ENCODE results near the gene PSPN.
"Not testable (repeated sequence)": the region's sequence is repeated elsewhere in the genome, so short reads cannot be mapped to it uniquely, and the experiment has no call there.

PSPN gene

GRCh38 chr19:6373096-6373812 is 2.5 kb downstream of the PSPN start:
- DNase-seq (ENCODE audit: low spot score) = peak; percentile 99

GRCh38 chr19:6372594-6373095 is 3.1 kb downstream of the PSPN start, which contains the start of gene ALKBH7:
ALKBH7 (plus strand) TSS chr19:6372794; CDS start chr19:6372821, 27 bp downstream.
- peak; percentile 100 for DNase-seq (ENCODE audit: low spot score)

GRCh38 chr19:6364353-6364752 is 11.4 kb downstream of the PSPN start:
- DNase-seq (ENCODE audit: low spot score) = no peak

DNA sequence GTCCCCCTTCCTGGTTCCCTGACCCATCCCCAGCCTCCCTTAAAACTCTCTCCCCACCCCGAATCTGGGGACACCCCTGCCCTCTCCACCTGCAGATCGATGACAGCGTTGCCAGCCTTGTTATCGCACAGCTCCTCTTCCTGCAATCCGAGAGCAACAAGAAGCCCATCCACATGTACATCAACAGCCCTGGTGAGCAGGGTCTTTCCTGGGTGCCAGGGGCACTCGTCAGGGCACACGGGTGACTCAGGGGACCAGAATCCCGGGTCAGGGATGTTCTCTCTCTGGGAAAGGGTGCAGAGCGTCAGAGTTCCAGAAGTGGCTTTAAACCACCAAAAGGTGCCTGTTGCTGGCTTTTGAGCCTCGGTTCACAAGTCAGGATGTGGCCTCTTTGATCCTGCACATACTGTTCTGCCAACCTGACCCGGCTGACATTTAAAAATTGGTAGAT is 13.4 kb downstream of the PSPN start:
- DNase-seq (ENCODE audit: low spot score) = no peak

- no peak for DNase-seq (ENCODE audit: low spot score)
Measured at GRCh38 chr19:6362027-6362350, 13.7 kb downstream of the PSPN start.

- not testable (repeated sequence) for DNase-seq (ENCODE audit: low spot score)
Measured at GRCh38 chr19:6360857-6361216, 14.9 kb downstream of the PSPN start.

- DNase-seq (ENCODE audit: low spot score) = not testable (repeated sequence)
Measured at GRCh38 chr19:6360445-6360844, 15.3 kb downstream of the PSPN start.

- DNase-seq (ENCODE audit: low spot score) = no peak
Measured at GRCh38 chr19:6359568-6360341, 16.0 kb downstream of the PSPN start.

DNA sequence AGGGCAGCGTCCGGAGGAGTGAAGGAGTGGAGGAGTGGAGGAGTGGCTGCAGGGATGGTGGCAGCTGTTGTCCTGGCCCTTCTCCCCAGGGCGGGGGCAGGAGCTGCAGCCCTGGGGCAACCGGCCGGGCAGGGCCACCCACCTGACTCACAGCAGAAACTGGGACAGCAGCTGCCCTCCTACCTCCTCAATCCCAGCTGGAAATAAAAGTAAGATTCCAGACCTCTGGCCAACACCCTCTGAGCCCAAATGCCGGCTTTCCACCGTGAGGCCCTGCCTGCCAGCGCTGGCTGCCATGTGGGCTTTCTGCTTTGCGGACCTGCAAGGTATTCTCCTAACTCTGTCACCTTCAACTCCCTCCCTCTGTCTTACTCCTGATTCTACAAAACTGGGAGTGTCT is 17.7 kb downstream of the PSPN start:
- no peak for DNase-seq (ENCODE audit: low spot score)

DNA sequence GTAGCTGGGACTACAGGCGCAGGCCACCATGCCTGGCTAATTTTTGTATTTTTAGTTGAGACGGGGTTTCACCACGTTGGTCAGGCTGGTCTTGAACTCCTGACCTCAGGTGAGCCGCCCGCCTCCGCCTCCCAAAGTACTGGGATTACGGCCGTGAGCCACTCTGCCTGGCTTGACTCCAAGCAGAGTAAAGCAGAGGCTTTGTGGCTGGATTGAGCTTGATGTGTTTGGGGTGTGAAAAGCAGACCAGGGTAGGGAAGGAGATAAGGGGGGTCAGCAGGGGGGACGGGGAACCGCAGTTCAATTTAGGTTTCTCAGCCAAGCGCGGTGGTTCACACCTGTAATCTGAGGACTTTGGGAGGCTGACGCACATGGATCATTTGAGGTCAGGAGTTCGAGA is 18.6 kb downstream of the PSPN start:
- DNase-seq (ENCODE audit: low spot score) = no peak

DNA sequence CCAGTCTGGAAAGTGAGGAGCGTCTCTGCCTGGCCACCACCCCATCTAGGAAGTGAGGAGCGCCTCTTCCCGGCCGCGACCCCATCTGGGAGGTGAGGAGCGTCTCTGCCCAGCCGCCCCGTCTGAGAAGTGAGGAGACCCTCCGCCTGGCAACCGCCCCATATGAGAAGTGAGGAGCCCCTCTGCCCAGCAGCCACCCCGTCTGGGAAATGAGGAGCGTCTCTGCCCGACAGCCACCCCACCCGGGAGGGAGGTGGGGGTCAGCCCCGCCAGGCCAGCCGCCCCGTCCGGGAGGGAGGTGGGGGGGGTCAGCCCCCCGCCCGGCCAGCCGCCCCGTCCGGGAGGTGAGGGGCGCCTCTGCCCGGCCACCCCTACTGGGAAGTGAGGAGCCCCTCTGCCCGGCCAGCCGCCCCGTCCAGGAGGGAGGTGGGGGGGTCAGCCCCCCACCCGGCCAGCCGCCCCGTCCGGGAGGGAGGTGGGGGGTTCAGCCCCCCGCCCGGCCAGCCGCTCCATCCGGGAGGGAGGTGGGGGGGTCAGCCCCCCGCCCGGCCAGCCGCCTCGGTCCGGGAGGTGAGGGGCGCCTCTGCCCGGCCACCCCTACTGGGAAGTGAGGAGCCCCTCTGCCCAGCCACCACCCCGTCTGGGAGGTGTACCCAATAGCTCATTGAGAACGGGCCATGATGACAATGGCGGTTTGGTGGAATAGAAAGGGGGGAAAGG is 20.3 kb downstream of the PSPN start:
- DNase-seq (ENCODE audit: low spot score) = not testable (repeated sequence)

GRCh38 chr19:6354098-6354674 is 21.5 kb downstream of the PSPN start:
- no peak for DNase-seq (ENCODE audit: low spot score)

DNA sequence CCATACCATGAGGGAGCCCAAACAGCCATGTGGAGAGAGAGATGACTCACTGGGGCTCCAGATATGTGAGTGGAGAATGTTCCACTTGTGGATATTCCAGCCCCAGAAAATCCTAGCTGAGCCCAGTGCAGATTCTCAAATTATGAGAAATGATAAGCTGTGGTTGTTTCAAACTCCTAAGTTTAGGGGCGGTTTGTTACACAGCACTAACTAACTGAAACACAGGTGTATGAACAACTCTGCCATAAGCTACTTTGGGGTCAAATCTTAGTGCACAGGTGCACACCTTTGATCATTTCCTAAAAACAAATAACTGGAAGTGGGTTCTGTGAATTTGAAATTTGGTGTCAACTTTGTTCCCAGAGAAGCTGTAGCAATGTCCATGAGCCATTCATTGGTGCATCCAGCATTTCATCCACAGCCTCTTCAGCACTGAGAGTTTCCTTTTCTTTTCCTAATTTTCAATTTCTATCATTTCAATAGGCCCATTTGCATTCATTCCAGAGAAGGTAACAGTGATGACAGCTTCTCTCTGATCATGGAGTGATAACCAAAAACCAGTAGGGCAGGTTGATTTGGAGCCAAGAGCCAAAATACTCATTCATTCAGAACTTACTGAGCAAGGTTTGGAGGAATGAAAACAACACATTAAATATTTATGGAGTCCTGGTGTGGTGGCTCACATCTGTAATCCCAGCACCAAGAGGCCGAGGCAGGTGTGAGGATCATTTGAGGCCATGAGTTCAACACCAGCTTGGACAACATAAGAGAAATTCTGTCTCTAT is 23.2 kb downstream of the PSPN start:
- DNase-seq (ENCODE audit: low spot score) = no peak

DNA sequence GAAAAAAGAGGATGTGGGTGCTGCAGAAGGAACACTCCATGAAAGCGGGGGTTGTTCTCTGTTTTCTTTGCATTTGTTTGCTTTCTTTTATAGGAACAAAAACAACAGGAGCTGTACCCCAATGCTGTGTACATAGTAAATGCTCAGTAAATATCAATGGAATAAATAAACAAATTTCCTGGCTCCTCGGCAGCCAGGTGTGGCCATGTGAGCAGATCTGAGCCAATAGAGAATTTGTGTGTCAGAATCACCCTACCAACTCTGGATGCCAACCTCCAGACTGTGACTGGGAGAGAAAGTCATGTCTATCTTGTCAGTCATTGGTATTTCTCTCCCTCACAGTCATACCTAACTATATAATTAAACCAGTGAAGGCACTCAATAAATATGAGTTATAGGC is 25.0 kb downstream of the PSPN start:
- no peak for DNase-seq (ENCODE audit: low spot score)

- not testable (repeated sequence) for DNase-seq (ENCODE audit: low spot score)
Measured at GRCh38 chr19:6349271-6349670, 26.5 kb downstream of the PSPN start.

DNA sequence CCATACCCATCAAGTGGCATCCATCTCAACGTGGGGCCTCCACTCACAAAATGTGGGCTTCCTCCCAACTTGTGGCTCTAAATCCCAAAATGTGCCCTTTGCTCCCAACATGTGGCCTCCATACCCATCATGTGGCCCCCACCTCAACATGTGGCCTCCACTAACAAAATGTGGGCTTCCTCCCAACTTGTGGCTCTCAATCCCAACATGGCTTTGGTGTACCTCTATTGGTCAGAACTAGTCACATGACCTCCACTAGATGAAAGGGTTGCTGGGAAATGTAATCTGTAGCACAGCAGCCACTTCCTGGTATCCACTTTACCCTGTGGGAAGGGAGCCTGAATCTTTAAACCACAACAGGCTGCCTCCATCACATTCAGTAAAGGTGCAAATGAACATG is 32.3 kb downstream of the PSPN start:
- no peak for DNase-seq (ENCODE audit: low spot score)

DNA sequence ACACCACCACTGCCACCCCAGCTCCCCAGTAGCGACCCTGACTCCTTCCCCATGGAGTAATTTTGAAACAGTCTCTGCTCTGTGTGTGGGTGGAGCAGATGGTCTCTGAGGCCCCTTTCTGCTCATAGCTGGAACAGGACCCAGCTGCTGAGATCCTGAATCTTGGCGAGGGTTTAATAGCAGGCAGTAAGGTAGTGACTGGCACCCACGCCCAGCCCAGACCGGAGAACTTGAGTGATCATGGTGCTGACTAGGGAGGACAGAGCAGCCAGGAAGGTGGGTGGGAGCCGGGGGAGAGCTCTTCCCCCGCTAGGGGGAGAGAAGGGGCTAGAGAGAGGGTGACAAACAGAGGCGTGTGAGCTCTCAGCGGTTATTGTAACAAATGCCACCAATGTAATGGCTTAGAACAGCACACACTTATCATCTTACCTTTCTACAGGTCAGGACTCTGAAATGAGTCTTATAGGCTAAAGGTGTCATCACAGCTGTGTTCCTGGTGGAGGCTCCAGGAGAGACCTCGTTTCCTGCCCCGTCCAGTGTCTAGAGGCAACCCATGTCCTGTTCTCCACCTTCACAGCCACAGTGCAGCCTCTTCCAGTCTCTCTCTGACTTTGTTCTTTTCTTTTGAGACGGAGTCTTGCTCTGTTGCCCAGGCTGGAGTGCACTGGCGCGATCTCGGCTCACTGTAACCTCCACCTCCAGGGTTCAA is 35.1 kb downstream of the PSPN start:
- no peak for DNase-seq (ENCODE audit: low spot score)

- DNase-seq (ENCODE audit: low spot score) = no peak
Measured at GRCh38 chr19:6334490-6335285, 41.0 kb downstream of the PSPN start.

GRCh38 chr19:6333439-6333838 is 42.3 kb downstream of the PSPN start, which contains the start of gene ACER1:
ACER1 (minus strand) TSS chr19:6333612; CDS start chr19:6333551, 61 bp downstream.
- DNase-seq (ENCODE audit: low spot score) = no peak

- no peak for DNase-seq (ENCODE audit: low spot score)
Measured at GRCh38 chr19:6326815-6327214, 48.9 kb downstream of the PSPN start.

Measured in hematopoietic multipotent progenitor cell treated with erythropoietin and hydrocortisone succinate and interleukin-3 and kit ligand, for 15 days (in vitro differentiated cells).